Measurements from ENCODE around the gene RALGDS. TPM values are rescaled to one million over a fixed set of nuclear protein-coding genes. Genes with fewer than 3 reads are reported as not detected.

RALGDS gene
- total RNA-seq, 1 donor from 2014 or later: 29.2 TPM

DNA sequence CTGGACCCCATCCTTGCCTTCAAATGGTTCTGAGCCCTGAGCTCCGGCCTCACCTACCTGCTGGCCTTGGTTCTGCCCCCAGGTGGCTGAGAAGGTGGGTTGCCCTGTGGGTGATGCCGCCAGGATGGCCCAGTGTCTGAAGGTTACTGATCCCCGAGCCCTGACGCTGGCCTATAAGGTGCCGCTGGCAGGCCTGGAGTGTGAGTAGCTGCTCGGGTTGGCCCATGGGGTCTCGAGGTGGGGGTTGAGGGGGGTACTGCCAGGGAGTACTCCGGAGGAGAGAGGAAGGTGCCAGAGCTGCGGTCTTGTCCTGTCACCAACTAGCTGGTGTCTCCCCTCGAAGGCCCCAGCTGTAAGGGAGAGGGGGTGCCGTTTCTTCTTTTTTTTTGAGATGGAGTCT is 54.0 kb downstream of the RALGDS start:
- CTCF ChIA-PET: no interaction called here
- TF ChIP-seq, protein P1, sequence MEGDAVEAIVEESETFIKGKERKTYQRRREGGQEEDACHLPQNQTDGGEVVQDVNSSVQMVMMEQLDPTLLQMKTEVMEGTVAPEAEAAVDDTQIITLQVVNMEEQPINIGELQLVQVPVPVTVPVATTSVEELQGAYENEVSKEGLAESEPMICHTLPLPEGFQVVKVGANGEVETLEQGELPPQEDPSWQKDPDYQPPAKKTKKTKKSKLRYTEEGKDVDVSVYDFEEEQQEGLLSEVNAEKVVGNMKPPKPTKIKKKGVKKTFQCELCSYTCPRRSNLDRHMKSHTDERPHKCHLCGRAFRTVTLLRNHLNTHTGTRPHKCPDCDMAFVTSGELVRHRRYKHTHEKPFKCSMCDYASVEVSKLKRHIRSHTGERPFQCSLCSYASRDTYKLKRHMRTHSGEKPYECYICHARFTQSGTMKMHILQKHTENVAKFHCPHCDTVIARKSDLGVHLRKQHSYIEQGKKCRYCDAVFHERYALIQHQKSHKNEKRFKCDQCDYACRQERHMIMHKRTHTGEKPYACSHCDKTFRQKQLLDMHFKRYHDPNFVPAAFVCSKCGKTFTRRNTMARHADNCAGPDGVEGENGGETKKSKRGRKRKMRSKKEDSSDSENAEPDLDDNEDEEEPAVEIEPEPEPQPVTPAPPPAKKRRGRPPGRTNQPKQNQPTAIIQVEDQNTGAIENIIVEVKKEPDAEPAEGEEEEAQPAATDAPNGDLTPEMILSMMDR (IDR thresholded peaks at IDR 0.05): no peak
- H3K4me1 Mint-ChIP-seq: no peaks in the 10 kb centered on the region
- H3K27ac Mint-ChIP-seq: no peak overlapping the region
- POLR2A ChIA-PET: no interaction called here
- DNase-seq (no peak), ATAC-seq (ENCODE audit: low read depth) (no peak)
- no peak overlapping the region for H3K4me3 Mint-ChIP-seq
- H3K36me3 Mint-ChIP-seq (ENCODE audit: low read depth): no peaks in the 10 kb centered on the region
- H3K27me3 Mint-ChIP-seq: no peaks in the 10 kb centered on the region
- H3K9me3 Mint-ChIP-seq: no peaks in the 10 kb centered on the region
- intact Hi-C loops (cut with micrococcal nuclease): no loop called here

DNA sequence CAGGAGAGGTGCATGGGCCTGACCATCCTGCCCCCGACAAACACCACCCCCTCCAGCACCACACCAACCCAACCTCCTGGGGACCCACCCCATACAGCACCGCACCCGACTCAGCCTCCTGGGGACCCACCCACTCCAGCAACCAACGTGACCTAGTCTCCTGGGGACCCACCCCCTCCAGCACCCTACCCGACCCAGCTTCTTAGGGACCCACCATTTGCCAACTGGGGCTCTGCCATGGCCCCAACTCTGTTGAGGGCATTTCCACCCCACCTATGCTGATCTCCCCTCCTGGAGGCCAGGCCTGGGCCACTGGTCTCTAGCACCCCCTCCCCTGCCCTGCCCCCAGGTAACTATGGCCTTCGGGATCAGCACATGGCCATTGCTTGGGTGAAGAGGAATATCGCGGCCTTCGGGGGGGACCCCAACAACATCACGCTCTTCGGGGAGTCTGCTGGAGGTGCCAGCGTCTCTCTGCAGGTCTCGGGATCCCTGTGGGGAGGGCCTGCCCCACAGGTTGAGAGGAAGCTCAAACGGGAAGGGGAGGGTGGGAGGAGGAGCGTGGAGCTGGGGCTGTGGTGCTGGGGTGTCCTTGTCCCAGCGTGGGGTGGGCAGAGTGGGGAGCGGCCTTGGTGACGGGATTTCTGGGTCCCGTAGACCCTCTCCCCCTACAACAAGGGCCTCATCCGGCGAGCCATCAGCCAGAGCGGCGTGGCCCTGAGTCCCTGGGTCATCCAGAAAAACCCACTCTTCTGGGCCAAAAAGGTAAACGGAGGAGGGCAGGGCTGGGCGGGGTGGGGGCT is 54.7 kb downstream of the RALGDS start:
- intact Hi-C loops (cut with micrococcal nuclease): no loop called here
- no peak for ATAC-seq (ENCODE audit: low read depth)
- Mint-ChIP-seq H3K4me3 (no peak overlapping the region), H3K27me3 (no peaks in the 10 kb centered on the region), H3K4me1 (no peaks in the 10 kb centered on the region), H3K9me3 (no peaks in the 10 kb centered on the region), H3K27ac (no peak overlapping the region), H3K36me3 (ENCODE audit: low read depth) (no peaks in the 10 kb centered on the region)
- TF ChIP-seq, protein P1 (IDR thresholded peaks at IDR 0.05): no peak
- CTCF ChIA-PET: no interaction called here
- POLR2A ChIA-PET: interaction anchor here (0.6 kb wide), 1 partner anchor 51 kb away, joined by 3 read pairs; no protein-coding TSS in a partner anchor
- DNase-seq: no peak

DNA sequence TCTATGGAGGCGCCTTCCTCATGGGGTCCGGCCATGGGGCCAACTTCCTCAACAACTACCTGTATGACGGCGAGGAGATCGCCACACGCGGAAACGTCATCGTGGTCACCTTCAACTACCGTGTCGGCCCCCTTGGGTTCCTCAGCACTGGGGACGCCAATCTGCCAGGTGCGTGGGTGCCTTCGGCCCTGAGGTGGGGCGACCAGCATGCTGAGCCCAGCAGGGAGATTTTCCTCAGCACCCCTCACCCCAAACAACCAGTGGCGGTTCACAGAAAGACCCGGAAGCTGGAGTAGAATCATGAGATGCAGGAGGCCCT is 56.0 kb downstream of the RALGDS start:
- Mint-ChIP-seq H3K4me1 (peaks cover 6% of the 10 kb centered on the region), H3K36me3 (ENCODE audit: low read depth) (no peaks in the 10 kb centered on the region), H3K4me3 (no peak overlapping the region), H3K27me3 (no peaks in the 10 kb centered on the region), H3K27ac (no peak overlapping the region), H3K9me3 (no peaks in the 10 kb centered on the region)
- TF ChIP-seq, protein P1 (IDR thresholded peaks at IDR 0.05): no peak
- ATAC-seq (ENCODE audit: low read depth) (no peak), DNase-seq (no peak)
- ChIA-PET POLR2A (no interaction called here), CTCF (no interaction called here)
- intact Hi-C loops (cut with micrococcal nuclease): no loop called here

DNA sequence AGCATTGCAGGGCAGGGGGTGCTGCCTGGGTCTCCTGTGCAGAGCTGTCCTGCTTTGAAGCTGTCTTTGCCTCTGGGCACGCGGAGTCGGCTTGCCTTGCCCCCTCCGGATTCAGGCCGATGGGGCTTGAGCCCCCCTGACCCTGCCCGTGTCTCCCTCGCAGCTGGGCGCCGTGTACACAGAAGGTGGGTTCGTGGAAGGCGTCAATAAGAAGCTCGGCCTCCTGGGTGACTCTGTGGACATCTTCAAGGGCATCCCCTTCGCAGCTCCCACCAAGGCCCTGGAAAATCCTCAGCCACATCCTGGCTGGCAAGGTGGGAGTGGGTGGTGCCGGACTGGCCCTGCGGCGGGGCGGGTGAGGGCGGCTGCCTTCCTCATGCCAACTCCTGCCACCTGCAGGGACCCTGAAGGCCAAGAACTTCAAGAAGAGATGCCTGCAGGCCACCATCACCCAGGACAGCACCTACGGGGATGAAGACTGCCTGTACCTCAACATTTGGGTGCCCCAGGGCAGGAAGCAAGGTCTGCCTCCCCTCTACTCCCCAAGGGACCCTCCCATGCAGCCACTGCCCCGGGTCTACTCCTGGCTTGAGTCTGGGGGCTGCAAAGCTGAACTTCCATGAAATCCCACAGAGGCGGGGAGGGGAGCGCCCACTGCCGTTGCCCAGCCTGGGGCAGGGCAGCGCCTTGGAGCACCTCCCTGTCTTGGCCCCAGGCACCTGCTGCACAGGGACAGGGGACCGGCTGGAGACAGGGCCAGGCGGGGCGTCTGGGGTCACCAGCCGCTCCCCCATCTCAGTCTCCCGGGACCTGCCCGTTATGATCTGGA is 56.6 kb downstream of the RALGDS start:
- TF ChIP-seq, protein P1 (IDR thresholded peaks at IDR 0.05): no peak
- intact Hi-C loops (cut with micrococcal nuclease): no loop called here
- Mint-ChIP-seq H3K36me3 (ENCODE audit: low read depth) (no peaks in the 10 kb centered on the region), H3K27ac (no peak overlapping the region), H3K9me3 (no peaks in the 10 kb centered on the region), H3K4me3 (no peak overlapping the region), H3K27me3 (no peaks in the 10 kb centered on the region), H3K4me1 (peaks cover 10% of the 10 kb centered on the region)
- ChIA-PET CTCF (no interaction called here), POLR2A (no interaction called here)
- ATAC-seq (ENCODE audit: low read depth): no peak
- DNase-seq: no peak

DNA sequence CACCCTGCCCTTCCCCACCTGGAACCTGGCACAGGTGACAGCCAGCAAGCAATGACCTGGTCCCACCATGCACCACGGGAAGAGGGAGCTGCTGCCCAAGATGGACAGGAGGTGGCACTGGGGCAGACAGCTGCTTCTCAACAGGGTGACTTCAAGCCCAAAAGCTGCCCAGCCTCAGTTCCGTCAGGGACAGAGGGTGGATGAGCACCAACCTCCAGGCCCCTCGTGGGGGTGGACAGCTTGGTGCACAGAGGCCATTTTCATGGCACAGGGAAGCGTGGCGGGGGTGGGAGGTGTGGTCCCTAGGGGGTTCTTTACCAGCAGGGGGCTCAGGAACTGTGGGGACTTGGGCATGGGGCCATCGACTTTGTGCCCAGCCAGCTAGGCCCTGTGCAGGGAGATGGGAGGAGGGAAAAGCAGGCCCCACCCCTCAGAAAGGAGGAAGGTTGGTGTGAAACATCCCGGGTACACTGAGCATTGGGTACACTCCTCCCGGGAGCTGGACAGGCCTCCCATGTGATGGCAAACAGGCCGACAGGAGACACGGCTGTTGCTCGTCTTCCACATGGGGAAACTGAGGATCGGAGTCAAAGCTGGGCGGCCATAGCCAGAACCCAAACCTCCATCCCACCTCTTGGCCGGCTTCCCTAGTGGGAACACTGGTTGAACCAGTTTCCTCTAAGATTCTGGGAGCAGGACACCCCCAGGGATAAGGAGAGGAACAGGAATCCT is 57.4 kb downstream of the RALGDS start:
- ChIA-PET CTCF (no interaction called here), POLR2A (no interaction called here)
- no peak overlapping the region for H3K4me3 Mint-ChIP-seq
- DNase-seq (no peak), ATAC-seq (ENCODE audit: low read depth) (no peak)
- H3K27ac Mint-ChIP-seq: no peak overlapping the region
- H3K4me1 Mint-ChIP-seq: peaks cover 18% of the 10 kb centered on the region
- no peaks in the 10 kb centered on the region for H3K9me3 Mint-ChIP-seq
- H3K27me3 Mint-ChIP-seq: no peaks in the 10 kb centered on the region
- intact Hi-C loops (cut with micrococcal nuclease): no loop called here
- peaks cover 2% of the 10 kb centered on the region for H3K36me3 Mint-ChIP-seq (ENCODE audit: low read depth)
- TF ChIP-seq, protein P1 (IDR thresholded peaks at IDR 0.05): no peak
